ENCODE measurements around the gene SEC31B.

- TF ChIP-seq, protein P1, sequence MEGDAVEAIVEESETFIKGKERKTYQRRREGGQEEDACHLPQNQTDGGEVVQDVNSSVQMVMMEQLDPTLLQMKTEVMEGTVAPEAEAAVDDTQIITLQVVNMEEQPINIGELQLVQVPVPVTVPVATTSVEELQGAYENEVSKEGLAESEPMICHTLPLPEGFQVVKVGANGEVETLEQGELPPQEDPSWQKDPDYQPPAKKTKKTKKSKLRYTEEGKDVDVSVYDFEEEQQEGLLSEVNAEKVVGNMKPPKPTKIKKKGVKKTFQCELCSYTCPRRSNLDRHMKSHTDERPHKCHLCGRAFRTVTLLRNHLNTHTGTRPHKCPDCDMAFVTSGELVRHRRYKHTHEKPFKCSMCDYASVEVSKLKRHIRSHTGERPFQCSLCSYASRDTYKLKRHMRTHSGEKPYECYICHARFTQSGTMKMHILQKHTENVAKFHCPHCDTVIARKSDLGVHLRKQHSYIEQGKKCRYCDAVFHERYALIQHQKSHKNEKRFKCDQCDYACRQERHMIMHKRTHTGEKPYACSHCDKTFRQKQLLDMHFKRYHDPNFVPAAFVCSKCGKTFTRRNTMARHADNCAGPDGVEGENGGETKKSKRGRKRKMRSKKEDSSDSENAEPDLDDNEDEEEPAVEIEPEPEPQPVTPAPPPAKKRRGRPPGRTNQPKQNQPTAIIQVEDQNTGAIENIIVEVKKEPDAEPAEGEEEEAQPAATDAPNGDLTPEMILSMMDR (IDR thresholded peaks at IDR 0.05), result no peak
- TF ChIP-seq POLR2A (IDR thresholded peaks at IDR 0.05), result no peak
Measured at GRCh38 chr10:100480002-100480401, 39.7 kb downstream of the SEC31B start.

Data from suprapubic skin (tissue), 3 donors.